GM12801 (cell line): ENCODE results near the gene MITF.

Source experiments
- CTCF ChIP-seq: IDR thresholded peaks from one replicate; pipeline ENCODE4 v1.5.1; 2011; ENCODE audit warnings: control low read depth; ENCODE audit not compliant: insufficient read length; ENCODE audit errors: extremely low read depth

MITF gene

GRCh38 chr3:69847303-69847702 is 108.0 kb downstream of the MITF start:
- no peak for TF ChIP-seq CTCF

GRCh38 chr3:69848113-69848512 is 108.8 kb downstream of the MITF start:
- TF ChIP-seq CTCF, result no peak

GRCh38 chr3:69850849-69851248 is 111.6 kb downstream of the MITF start:
- no peak for TF ChIP-seq CTCF

- no peak for TF ChIP-seq CTCF
Measured at GRCh38 chr3:69853027-69853426, 113.8 kb downstream of the MITF start.

- TF ChIP-seq CTCF, result no peak
Measured at GRCh38 chr3:69855436-69856162, 116.3 kb downstream of the MITF start.

GRCh38 chr3:69856965-69857705 is 117.9 kb downstream of the MITF start:
- no peak for TF ChIP-seq CTCF

- TF ChIP-seq CTCF, result no peak
Measured at GRCh38 chr3:69861556-69861955, 122.3 kb downstream of the MITF start.
